Upper lobe of right lung (tissue), 1 donor: ENCODE data around the gene DDX5. TPM values are rescaled to one million over a fixed set of nuclear protein-coding genes. Genes with fewer than 3 reads are reported as not detected.
"Not testable (repeated sequence)": the region's sequence is repeated elsewhere in the genome, so short reads cannot be mapped to it uniquely, and the experiment has no call there.

Experiments used
- ATAC-seq: fragments of 200-7000 bp; cut with Tn5 transposase; one replicate; pipeline ENCODE4 v1.9.1; 2020; ENCODE audit warnings: mild to moderate bottlenecking, moderate library complexity
- DNase-seq: peaks from one replicate; pipeline ENCODE4 v3.0.0-alpha.2; 2020
- H3K27ac ChIP-seq: fragments of 200-600 bp; one replicate; pipeline ENCODE4 v1.8.0; 2022
- H3K27me3 ChIP-seq: fragments of 200-600 bp; one replicate; pipeline ENCODE4 v1.8.0; 2022; ENCODE audit warnings: mild to moderate bottlenecking
- H3K36me3 ChIP-seq: fragments of 200-600 bp; one replicate; pipeline ENCODE4 v1.8.0; 2022
- H3K4me1 ChIP-seq: fragments of 200-600 bp; one replicate; pipeline ENCODE4 v1.8.0; 2022
- H3K4me3 ChIP-seq: fragments of 200-600 bp; one replicate; pipeline ENCODE4 v1.8.0; 2022; ENCODE audit warnings: mild to moderate bottlenecking
- H3K9me3 ChIP-seq: fragments of 200-600 bp; one replicate; pipeline ENCODE4 v1.8.0; 2022
- intact Hi-C: fragments of 100-400 bp; cut with DNase I; formaldehyde crosslinking; loops from one replicate; pipeline ENCODE4 v1.11.0; 2022
- total RNA-seq: library from RNA; stranded (reverse); fragmentation: NEBNext Ultra II Directional; extraction: Animal tissue kit (Norgen Biotek cat#: 25700); gene quantifications from one replicate; pipeline ENCODE4 v1.2.1, GENCODE V29; 2021
- TF ChIP-seq, protein P1 (sequence below): fragments of 200-600 bp; IDR thresholded peaks from one replicate; pipeline ENCODE4 v1.8.0; 2022; ENCODE audit warnings: antibody characterized with exemption
- donor health status: DM: no; HTN: yes; CAD: no; lungs with severe emphysema.

The DDX5 gene
- total RNA-seq, 1 donor from 2014 or later = 881 TPM

DNA sequence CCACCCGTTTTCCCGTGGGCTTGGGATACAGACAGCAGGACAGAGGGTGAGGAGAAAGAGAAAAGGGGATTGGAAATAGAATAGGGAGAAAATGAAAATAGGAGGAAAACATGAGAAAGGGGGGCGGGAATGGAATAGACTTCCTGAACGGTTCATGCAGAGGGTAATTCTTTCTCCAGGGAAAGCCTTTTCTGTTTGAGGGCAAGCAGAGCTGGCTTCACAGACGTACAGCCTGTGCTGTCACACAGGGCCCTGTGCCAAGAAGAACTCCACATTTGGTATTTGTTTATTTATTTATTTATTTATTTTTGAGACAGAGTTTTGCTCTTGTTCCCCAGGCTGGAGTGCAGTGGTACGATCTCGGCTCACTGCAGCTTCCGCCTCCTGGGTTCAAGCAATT lies 45.1 kb downstream of the DDX5 start:
- peaks cover 4% of the 10 kb centered on the region for H3K4me1 ChIP-seq
- H3K27ac ChIP-seq = no peak overlapping the region
- no peaks in the 10 kb centered on the region for H3K9me3 ChIP-seq
- DNase-seq (no peak), ATAC-seq (no peak)
- no peaks in the 10 kb centered on the region for H3K27me3 ChIP-seq
- H3K4me3 ChIP-seq = no peak overlapping the region
- TF ChIP-seq, protein P1, sequence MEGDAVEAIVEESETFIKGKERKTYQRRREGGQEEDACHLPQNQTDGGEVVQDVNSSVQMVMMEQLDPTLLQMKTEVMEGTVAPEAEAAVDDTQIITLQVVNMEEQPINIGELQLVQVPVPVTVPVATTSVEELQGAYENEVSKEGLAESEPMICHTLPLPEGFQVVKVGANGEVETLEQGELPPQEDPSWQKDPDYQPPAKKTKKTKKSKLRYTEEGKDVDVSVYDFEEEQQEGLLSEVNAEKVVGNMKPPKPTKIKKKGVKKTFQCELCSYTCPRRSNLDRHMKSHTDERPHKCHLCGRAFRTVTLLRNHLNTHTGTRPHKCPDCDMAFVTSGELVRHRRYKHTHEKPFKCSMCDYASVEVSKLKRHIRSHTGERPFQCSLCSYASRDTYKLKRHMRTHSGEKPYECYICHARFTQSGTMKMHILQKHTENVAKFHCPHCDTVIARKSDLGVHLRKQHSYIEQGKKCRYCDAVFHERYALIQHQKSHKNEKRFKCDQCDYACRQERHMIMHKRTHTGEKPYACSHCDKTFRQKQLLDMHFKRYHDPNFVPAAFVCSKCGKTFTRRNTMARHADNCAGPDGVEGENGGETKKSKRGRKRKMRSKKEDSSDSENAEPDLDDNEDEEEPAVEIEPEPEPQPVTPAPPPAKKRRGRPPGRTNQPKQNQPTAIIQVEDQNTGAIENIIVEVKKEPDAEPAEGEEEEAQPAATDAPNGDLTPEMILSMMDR = no peak
- intact Hi-C loops = no loop called here
- no peaks in the 10 kb centered on the region for H3K36me3 ChIP-seq

DNA sequence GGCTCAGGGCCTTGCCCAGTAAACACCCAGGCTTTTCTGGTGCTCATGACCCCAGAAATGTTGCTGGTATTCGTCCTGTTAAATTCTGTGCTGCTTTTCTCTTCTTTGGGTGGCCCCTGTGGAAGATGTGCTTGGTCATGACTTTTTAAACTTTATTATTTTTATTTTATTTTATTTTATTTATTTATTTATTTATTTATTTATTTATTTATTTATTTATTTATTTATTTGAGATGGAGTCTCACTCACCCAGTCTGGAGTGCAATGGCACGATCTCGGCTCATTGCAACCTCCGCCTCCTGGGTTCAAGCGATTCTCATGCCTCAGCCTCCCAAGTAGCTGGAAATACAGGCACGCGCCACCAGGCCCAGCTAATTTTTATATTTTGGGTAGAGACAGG lies 46.3 kb downstream of the DDX5 start:
- H3K27me3 ChIP-seq, H3K27ac ChIP-seq, H3K9me3 ChIP-seq, ATAC-seq, H3K4me1 ChIP-seq, H3K36me3 ChIP-seq, DNase-seq, H3K4me3 ChIP-seq, intact Hi-C loops: not testable (repeated sequence)

DNA sequence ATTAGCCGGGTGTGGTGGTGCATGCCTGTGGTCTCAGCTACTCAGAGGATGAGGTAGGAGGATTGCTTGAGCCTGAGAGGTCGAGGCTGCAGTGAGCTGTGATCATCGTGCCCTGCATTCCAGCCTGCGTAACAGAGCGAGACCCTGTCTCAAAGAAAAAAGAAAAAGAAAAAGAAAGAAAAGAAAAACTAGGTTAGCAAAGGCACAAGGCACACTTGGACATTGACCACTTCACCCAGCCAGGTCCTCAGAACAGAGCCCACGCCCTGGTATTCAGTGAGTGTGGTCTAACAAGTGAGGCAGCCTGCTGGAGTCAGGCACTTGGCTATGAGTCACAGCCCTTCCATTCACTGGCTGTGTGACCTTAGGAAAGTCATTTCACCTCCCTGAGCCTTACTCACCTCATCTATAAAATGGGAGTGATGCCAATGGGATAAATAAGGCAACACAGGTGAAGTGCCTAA lies 46.8 kb downstream of the DDX5 start:
- no peak overlapping the region for H3K4me3 ChIP-seq
- peaks cover 6% of the 10 kb centered on the region for H3K4me1 ChIP-seq
- TF ChIP-seq, protein P1 = no peak
- H3K36me3 ChIP-seq = no peaks in the 10 kb centered on the region
- H3K9me3 ChIP-seq = no peaks in the 10 kb centered on the region
- intact Hi-C loops = no loop called here
- DNase-seq = no peak
- H3K27ac ChIP-seq = no peak overlapping the region
- H3K27me3 ChIP-seq = no peaks in the 10 kb centered on the region
- ATAC-seq = peak; percentile 59

DNA sequence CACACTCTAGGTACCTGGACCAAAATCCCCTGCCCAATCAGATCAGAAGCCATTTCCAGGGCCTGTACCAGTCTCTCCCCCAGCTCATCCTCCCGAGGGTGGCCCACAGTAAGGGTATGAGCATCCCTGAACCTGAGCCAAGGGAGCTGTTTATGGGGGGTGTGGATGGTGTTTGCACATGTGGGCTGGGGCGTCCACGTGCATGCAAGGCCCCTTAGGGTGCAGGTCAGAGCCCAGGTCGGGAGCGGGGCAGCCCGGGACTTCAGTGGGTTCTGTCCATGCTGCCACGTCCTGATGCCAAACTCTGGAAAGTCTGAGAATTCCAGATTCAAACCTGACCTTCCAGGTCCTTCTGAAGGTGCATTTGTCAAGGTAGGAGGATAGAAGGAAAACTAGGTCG lies 47.3 kb downstream of the DDX5 start:
- no peak overlapping the region for H3K4me3 ChIP-seq
- H3K9me3 ChIP-seq = no peaks in the 10 kb centered on the region
- intact Hi-C loops = no loop called here
- peaks cover 6% of the 10 kb centered on the region for H3K4me1 ChIP-seq
- ATAC-seq (peak; percentile 12), DNase-seq (no peak)
- H3K27ac ChIP-seq = no peak overlapping the region
- no peaks in the 10 kb centered on the region for H3K27me3 ChIP-seq
- no peaks in the 10 kb centered on the region for H3K36me3 ChIP-seq
- TF ChIP-seq, protein P1 = no peak

DNA sequence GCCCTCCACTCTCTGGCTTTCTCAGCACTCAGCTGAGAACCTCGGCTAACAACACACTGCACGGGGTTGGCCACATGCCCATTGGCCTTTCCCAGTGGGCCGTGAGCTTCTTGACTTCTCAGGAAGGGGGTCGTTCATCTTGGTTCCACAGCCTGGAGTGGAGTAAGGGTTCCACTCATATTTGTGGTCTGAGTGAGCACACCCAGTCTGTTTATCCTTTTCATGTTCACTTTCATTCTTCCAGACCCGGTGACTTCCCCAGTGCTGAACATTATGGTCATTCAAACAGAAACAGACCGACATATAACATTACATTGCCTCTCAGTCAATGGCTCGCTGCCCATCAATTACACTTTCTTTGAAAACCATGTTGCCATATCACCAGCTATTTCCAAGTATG lies 48.9 kb downstream of the DDX5 start:
- Histone ChIP-seq H3K4me1 (peaks cover 6% of the 10 kb centered on the region), H3K27ac (no peak overlapping the region), H3K9me3 (no peaks in the 10 kb centered on the region), H3K4me3 (no peak overlapping the region), H3K36me3 (no peaks in the 10 kb centered on the region), H3K27me3 (no peaks in the 10 kb centered on the region)
- no peak for DNase-seq
- TF ChIP-seq, protein P1 = no peak
- intact Hi-C loops = no loop called here
- no peak for ATAC-seq

DNA sequence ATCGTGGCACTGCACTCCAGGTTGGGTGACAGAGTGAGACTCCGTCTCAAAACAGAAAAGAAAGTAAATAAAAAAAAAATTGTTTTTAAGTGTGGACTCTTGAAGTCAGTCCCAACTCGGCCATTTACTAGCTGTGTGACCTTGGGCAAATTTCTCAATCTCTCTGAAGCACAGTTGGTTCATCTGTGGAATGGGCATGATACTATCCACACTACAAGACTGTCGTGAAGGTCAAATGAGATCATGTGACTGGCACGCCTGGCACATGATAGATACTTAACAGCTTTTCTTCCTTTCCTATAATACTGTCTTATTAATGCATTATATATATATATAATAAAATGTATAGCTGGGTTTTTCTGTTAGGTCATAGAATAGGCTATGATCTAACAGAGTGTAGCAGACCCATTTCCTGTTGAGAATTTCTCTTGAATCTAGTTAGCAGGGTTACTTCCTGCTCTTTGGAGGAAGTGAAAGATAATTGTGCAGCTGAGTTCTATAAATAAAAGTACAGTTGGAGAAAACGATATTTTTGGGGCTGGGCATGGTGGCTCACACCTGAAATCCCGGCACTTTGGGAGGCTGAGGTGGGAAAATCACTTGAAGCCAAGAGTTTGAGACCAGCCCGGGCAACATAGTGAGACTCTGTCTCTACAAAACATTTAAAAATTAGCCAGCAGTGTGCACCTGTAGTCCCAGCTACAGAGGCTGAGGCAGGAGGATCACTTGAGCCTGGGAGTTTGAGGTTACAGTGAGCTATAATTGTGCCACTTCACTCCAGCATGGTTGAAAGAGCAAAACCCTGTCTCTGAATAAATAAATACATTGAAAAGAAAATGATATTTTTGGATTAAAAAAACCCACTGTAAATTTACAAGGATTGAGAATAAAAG lies 49.9 kb downstream of the DDX5 start:
- no peaks in the 10 kb centered on the region for H3K36me3 ChIP-seq
- TF ChIP-seq, protein P1 = no peak
- no peak overlapping the region for H3K4me3 ChIP-seq
- ATAC-seq (peak; percentile 67), DNase-seq (no peak)
- peak overlapping the region; percentile 11 for H3K27ac ChIP-seq
- intact Hi-C loops = no loop called here
- no peaks in the 10 kb centered on the region for H3K9me3 ChIP-seq
- no peaks in the 10 kb centered on the region for H3K27me3 ChIP-seq
- peaks cover 6% of the 10 kb centered on the region for H3K4me1 ChIP-seq
